Measurements from ENCODE around the gene SCAI.
"Not testable (repeated sequence)": the region's sequence is repeated elsewhere in the genome, so short reads cannot be mapped to it uniquely, and the experiment has no call there.

The SCAI gene

DNA sequence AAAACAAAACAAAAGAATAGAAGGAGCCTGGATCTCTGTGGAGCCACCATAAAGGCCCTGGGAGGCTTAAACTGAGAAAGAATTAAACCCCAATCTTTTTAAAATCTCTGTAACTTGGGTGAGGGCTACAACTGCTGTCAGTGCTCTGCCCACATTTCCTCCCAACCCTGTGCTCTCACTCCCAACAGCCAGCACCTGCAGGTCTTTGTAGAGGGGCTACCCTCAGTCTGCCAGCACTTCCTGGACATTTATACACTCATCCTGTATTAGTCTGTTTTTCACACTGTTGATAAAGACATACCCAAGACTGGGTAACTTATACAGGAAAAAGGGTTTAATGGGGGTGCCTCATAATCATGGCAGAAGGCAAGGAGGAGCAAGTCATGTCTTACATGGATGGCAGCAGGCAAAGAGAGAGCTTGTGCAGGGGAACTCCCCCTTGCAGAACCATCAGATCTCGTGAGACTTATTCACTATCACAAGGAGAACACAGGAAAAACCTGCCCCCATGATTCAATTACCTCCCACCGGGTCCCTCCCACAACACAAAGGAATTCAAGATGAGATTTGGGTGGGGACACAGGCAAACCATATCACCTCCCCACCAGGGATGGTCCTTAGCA lies 47.4 kb downstream of the SCAI start:
- no peak overlapping the region for H3K27ac ChIP-seq (ENCODE audit: low read length)
- H3K9ac ChIP-seq (ENCODE audit: low read length) = no peak overlapping the region
- H3K36me3 ChIP-seq (ENCODE audit: control insufficient read depth, low read depth, low read length) = no peaks in the 10 kb centered on the region
- no peaks in the 10 kb centered on the region for H3K27me3 ChIP-seq (ENCODE audit: control insufficient read depth, insufficient read depth, low read length)
- no peaks in the 10 kb centered on the region for H3K4me1 ChIP-seq (ENCODE audit: control insufficient read depth, low read depth, low read length)
- H3K9me3 ChIP-seq (ENCODE audit: control insufficient read depth, low read depth, low read length) = no peaks in the 10 kb centered on the region
- H3K4me3 ChIP-seq (ENCODE audit: low read length) = no peak overlapping the region

DNA sequence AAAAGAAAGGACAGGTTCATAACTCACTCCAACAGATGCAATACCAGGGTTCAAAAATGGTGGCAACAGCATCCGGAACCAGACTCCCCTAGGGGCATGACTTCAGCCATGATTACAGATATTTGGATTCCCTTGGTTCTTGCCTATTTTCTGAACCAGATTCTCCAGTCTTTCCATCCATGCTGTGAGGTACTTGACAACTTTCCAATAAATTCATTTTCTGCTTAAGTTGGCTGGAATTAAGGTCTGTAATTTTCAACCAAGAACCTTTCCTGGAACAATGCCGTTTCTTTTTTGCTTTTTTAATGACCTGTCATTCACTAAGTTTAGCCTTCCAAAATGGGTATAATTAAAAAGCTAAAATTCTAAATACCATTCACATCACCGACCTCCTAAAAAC lies 52.2 kb downstream of the SCAI start:
- Histone ChIP-seq H3K4me3 (ENCODE audit: low read length) (no peak overlapping the region), H3K9ac (ENCODE audit: low read length) (no peak overlapping the region), H3K27me3 (ENCODE audit: control insufficient read depth, insufficient read depth, low read length) (no peaks in the 10 kb centered on the region), H3K4me1 (ENCODE audit: control insufficient read depth, low read depth, low read length) (no peaks in the 10 kb centered on the region), H3K36me3 (ENCODE audit: control insufficient read depth, low read depth, low read length) (no peaks in the 10 kb centered on the region), H3K27ac (ENCODE audit: low read length) (no peak overlapping the region), H3K9me3 (ENCODE audit: control insufficient read depth, low read depth, low read length) (no peaks in the 10 kb centered on the region)

DNA sequence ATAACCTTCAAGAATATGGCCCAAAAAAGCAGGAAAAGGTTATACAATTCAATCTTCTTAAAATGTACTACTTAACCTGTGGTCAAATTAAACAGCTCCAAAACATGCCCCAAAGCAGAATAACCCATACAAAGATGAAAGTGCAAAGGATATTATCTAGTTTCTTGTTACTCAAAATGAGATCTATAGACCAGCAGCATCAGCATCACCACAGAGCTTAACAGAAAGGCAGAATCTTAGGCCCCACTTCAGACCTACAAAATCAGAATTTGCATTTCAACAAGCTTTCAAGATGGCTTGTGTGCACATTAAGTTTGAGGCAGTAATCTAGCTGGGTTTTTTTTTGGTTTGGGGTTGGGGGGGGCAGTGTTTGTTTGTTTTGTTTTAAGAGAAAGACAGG lies 54.0 kb downstream of the SCAI start:
- H3K9ac ChIP-seq (ENCODE audit: low read length) = no peak overlapping the region
- no peaks in the 10 kb centered on the region for H3K4me1 ChIP-seq (ENCODE audit: control insufficient read depth, low read depth, low read length)
- no peaks in the 10 kb centered on the region for H3K36me3 ChIP-seq (ENCODE audit: control insufficient read depth, low read depth, low read length)
- H3K9me3 ChIP-seq (ENCODE audit: control insufficient read depth, low read depth, low read length) = no peaks in the 10 kb centered on the region
- no peaks in the 10 kb centered on the region for H3K27me3 ChIP-seq (ENCODE audit: control insufficient read depth, insufficient read depth, low read length)
- H3K4me3 ChIP-seq (ENCODE audit: low read length) = no peak overlapping the region
- H3K27ac ChIP-seq (ENCODE audit: low read length) = no peak overlapping the region

DNA sequence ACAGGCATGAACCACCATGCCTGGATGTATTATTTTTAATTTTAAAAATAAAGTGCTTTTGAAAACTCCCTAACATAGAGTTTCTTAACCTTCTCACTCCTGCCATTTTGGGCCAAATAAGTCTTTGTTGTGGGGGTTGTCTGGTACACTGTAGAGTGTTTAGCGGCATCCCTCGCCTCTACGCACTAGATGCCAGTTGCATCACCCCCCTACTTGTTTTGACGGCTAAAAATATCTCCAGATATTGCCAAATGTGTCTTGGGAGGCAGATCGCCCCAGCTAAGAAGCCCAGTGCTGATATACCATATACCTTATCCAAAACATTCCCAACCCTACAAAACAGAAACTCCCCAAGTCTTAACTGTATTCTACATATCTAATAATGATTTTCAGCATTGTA lies 54.6 kb downstream of the SCAI start:
- no peak overlapping the region for H3K9ac ChIP-seq (ENCODE audit: low read length)
- H3K36me3 ChIP-seq (ENCODE audit: control insufficient read depth, low read depth, low read length) = no peaks in the 10 kb centered on the region
- no peak overlapping the region for H3K4me3 ChIP-seq (ENCODE audit: low read length)
- H3K27ac ChIP-seq (ENCODE audit: low read length) = no peak overlapping the region
- H3K4me1 ChIP-seq (ENCODE audit: control insufficient read depth, low read depth, low read length) = no peaks in the 10 kb centered on the region
- no peaks in the 10 kb centered on the region for H3K9me3 ChIP-seq (ENCODE audit: control insufficient read depth, low read depth, low read length)
- H3K27me3 ChIP-seq (ENCODE audit: control insufficient read depth, insufficient read depth, low read length) = no peaks in the 10 kb centered on the region

DNA sequence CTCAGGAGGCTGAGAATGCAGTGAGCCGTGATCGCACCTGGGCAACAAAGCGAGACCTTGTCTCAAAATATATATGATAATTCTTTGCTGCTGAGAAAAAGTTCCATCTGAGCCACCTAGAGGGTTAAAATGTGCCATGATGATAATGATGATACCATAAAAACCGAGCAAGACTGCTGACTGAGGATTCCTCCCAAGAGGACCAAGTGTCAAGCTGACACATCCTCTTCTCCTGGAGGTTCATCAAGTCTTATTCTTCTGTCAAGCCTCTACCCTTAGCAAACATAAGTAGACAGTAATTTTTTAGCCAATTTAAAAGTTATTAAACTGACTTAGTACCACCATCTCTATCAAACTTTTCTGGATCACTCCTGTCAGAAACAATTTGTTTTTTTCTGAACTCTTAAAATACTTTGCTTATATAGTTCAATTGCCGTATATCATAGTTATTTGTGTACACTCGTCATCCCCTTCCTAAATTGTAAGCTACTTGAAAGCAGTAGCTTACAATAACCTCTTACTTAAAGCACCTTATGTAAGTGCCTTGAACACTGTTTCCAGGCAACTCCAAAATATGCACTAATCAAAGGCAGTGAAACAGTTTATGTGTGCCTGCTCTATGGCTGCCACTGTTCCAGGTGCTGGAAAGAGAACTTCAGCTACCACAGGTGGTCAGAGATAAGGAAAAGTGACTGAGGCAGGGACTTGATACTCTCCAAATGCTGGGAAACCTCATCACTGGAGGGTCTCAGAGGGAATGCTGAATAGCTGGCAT lies 57.4 kb downstream of the SCAI start:
- Histone ChIP-seq H3K36me3 (ENCODE audit: control insufficient read depth, low read depth, low read length) (no peaks in the 10 kb centered on the region), H3K4me3 (ENCODE audit: low read length) (no peak overlapping the region), H3K4me1 (ENCODE audit: control insufficient read depth, low read depth, low read length) (no peaks in the 10 kb centered on the region), H3K27me3 (ENCODE audit: control insufficient read depth, insufficient read depth, low read length) (no peaks in the 10 kb centered on the region), H3K9ac (ENCODE audit: low read length) (no peak overlapping the region), H3K27ac (ENCODE audit: low read length) (no peak overlapping the region), H3K9me3 (ENCODE audit: control insufficient read depth, low read depth, low read length) (peaks cover 14% of the 10 kb centered on the region)

DNA sequence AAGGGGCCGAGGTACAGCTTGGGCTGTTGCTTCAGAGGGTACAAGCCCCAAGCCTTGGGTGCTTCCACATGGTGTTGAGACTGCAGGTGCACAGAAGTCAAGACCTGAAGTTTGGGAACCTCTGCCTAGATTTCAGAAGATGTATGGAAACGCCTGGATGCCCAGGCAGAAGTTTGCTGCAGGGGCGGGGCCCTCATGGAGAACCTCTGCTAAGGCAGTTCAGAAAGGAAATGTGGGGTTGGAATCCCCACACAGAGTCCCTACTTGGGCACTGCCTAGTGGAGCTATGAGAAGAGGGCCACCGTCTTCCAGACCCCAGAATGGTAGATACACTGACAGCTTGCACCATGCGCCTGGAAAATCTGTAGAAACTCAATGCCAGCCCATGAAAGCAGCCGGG lies 61.1 kb downstream of the SCAI start:
- H3K27ac ChIP-seq (ENCODE audit: low read length); H3K4me1 ChIP-seq (ENCODE audit: control insufficient read depth, low read depth, low read length); H3K4me3 ChIP-seq (ENCODE audit: low read length); H3K36me3 ChIP-seq (ENCODE audit: control insufficient read depth, low read depth, low read length); H3K27me3 ChIP-seq (ENCODE audit: control insufficient read depth, insufficient read depth, low read length); H3K9ac ChIP-seq (ENCODE audit: low read length): not testable (repeated sequence)
- H3K9me3 ChIP-seq (ENCODE audit: control insufficient read depth, low read depth, low read length) = peaks cover 14% of the 10 kb centered on the region

DNA sequence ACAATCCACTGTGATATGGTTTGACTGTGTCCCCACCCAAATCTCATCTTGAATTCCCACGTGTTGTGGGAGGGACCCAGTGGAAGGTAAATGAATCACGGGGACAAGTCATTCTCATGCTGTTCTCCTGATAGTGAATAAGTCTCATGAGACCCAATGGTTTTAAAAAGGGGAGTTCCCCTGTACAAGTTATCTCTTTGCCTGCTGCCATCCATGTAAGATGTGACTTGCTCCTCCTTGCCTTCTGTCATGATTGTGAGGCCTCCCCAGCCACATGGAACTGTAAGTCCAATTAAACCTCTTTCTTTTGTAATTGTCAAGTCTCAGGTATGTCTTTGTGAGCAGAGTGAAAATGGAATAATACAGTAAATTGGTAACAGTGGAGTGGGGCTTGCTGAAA lies 62.5 kb downstream of the SCAI start:
- H3K9ac ChIP-seq (ENCODE audit: low read length); H3K27ac ChIP-seq (ENCODE audit: low read length); H3K36me3 ChIP-seq (ENCODE audit: control insufficient read depth, low read depth, low read length); H3K27me3 ChIP-seq (ENCODE audit: control insufficient read depth, insufficient read depth, low read length); H3K4me3 ChIP-seq (ENCODE audit: low read length); H3K4me1 ChIP-seq (ENCODE audit: control insufficient read depth, low read depth, low read length): not testable (repeated sequence)
- H3K9me3 ChIP-seq (ENCODE audit: control insufficient read depth, low read depth, low read length) = peaks cover 14% of the 10 kb centered on the region

DNA sequence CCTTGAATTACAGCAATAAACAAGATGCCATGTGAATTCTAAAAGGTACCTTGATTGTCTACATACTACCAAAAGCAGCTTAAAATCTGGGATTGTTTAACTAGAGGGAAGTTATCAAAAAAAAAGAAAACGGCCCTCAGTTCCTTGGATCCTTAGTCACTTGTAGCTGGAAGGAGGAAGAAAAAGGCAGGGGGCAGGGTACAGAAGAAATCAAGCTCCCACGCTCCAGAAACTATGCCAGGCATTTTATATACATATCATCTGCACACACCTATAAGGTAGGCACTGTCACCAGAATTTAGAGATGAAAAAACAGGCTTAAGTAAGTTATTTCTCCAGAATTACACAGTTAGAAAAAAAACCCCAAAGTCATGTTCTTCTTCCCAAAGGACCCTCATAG lies 63.4 kb downstream of the SCAI start:
- Histone ChIP-seq H3K36me3 (ENCODE audit: control insufficient read depth, low read depth, low read length) (no peaks in the 10 kb centered on the region), H3K9ac (ENCODE audit: low read length) (no peak overlapping the region), H3K27me3 (ENCODE audit: control insufficient read depth, insufficient read depth, low read length) (no peaks in the 10 kb centered on the region), H3K9me3 (ENCODE audit: control insufficient read depth, low read depth, low read length) (peaks cover 14% of the 10 kb centered on the region), H3K27ac (ENCODE audit: low read length) (no peak overlapping the region), H3K4me1 (ENCODE audit: control insufficient read depth, low read depth, low read length) (no peaks in the 10 kb centered on the region), H3K4me3 (ENCODE audit: low read length) (no peak overlapping the region)

DNA sequence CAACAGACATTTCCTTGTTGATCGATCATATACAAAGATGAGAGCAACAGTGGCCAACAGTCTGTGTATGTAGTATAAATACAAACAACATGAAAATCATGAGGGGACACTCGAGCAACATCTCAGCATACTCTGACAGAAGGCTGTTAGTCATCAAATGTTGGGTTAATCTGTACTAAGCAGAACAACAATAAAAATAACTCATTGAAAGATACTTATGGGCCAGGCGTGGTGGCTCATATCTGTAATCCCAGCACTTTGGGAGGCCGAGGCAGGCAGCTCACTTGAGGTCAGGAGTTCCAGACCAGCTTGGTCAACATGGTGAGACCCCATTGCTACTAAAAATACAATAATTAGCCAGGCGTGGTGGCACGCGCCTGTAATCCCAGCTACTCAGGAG lies 67.3 kb downstream of the SCAI start:
- no peaks in the 10 kb centered on the region for H3K36me3 ChIP-seq (ENCODE audit: control insufficient read depth, low read depth, low read length)
- H3K9ac ChIP-seq (ENCODE audit: low read length) = no peak overlapping the region
- no peaks in the 10 kb centered on the region for H3K9me3 ChIP-seq (ENCODE audit: control insufficient read depth, low read depth, low read length)
- H3K27me3 ChIP-seq (ENCODE audit: control insufficient read depth, insufficient read depth, low read length) = no peaks in the 10 kb centered on the region
- no peak overlapping the region for H3K27ac ChIP-seq (ENCODE audit: low read length)
- H3K4me1 ChIP-seq (ENCODE audit: control insufficient read depth, low read depth, low read length) = no peaks in the 10 kb centered on the region
- H3K4me3 ChIP-seq (ENCODE audit: low read length) = no peak overlapping the region

DNA sequence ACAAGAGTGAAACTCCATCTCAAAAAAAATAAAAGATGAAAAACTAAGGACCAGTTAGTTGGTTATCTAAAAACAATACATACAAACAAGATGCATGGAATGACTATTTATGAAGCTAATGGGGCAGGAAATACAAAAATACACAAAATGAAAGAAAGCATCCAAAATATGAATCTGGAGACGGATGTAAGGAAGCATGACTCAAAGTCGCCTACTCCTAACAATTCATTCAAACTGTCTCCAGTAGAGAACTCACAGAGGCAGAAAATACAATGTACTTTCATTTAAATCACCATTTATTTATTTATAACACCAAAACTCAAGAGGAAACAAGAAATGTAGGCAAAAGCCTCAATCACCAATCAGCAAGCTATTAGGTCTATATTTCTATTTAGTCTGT lies 68.4 kb downstream of the SCAI start:
- Histone ChIP-seq H3K27me3 (ENCODE audit: control insufficient read depth, insufficient read depth, low read length) (no peaks in the 10 kb centered on the region), H3K4me3 (ENCODE audit: low read length) (no peak overlapping the region), H3K4me1 (ENCODE audit: control insufficient read depth, low read depth, low read length) (no peaks in the 10 kb centered on the region), H3K9ac (ENCODE audit: low read length) (no peak overlapping the region), H3K36me3 (ENCODE audit: control insufficient read depth, low read depth, low read length) (no peaks in the 10 kb centered on the region), H3K9me3 (ENCODE audit: control insufficient read depth, low read depth, low read length) (no peaks in the 10 kb centered on the region), H3K27ac (ENCODE audit: low read length) (no peak overlapping the region)

DNA sequence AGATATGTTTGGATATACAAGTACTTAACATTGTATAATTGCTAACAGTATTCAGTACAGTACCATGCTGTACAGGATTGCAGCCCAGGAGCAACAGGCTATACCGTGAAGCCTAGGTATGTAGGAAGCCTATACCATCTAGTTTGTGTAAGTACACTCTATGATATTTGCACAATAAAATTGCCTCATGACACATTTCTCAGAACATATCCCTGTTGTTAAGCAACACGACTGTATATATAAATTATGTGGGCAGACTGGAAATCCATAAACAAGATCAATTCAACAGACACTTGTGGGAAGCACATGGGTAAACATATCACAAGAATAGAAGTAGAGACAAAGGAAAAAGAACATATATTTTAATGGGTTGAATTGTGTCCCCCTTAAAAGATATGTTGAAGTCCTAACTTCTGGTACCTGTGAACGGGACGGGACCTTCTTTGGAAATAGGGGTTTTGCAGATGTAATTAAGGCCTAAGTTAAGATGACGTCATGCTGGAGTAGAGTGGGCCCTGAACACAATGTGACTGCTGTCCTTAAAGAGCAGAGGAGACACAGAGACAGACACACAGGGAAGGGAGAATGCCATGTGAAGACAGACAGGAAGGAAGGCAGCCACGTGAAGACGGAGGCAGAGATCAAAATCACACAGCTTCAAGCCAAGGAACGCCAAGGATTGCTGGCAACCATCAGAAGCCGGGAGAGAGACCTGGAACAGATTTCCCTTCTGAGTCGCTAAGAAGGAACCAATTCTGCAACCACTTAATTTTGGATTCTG lies 76.3 kb downstream of the SCAI start:
- Histone ChIP-seq H3K9ac (ENCODE audit: low read length) (no peak overlapping the region), H3K4me1 (ENCODE audit: control insufficient read depth, low read depth, low read length) (no peaks in the 10 kb centered on the region), H3K27me3 (ENCODE audit: control insufficient read depth, insufficient read depth, low read length) (no peaks in the 10 kb centered on the region), H3K36me3 (ENCODE audit: control insufficient read depth, low read depth, low read length) (no peaks in the 10 kb centered on the region), H3K4me3 (ENCODE audit: low read length) (no peak overlapping the region), H3K27ac (ENCODE audit: low read length) (no peak overlapping the region), H3K9me3 (ENCODE audit: control insufficient read depth, low read depth, low read length) (no peaks in the 10 kb centered on the region)

Data from iPS-18a (cell line).